WERI-Rb-1 (cell line): ENCODE measurements around the gene ZNF532.

Experiments
- DNase-seq: peaks from one replicate; pipeline ENCODE4 v3.0.0-alpha.2; 2020
- H3K27ac ChIP-seq: fragments of 250-450 bp; sonication (Bioruptor Pico); 2 replicates; pipeline ENCODE4 v1.5.1; 2020; ENCODE audit warnings: mild to moderate bottlenecking, moderate library complexity
- H3K27me3 ChIP-seq: fragments of 250-450 bp; sonication (Bioruptor Pico); 2 replicates; pipeline ENCODE4 v1.5.1; 2021; ENCODE audit warnings: mild to moderate bottlenecking, low read depth, moderate library complexity; ENCODE audit not compliant: insufficient read depth, severe bottlenecking
- H3K36me3 ChIP-seq: fragments of 250-450 bp; sonication (Bioruptor Pico); 2 replicates; pipeline ENCODE4 v1.5.1; 2020; ENCODE audit warnings: mild to moderate bottlenecking, moderate library complexity
- H3K4me3 ChIP-seq: 2 replicates; pipeline ENCODE4 v1.5.1; 2011; ENCODE audit warnings: low read depth, mild to moderate bottlenecking, control low read depth, low read length
- H3K9me3 ChIP-seq: fragments of 250-450 bp; sonication (Bioruptor Pico); 2 replicates; pipeline ENCODE4 v1.5.1; 2021; ENCODE audit warnings: mild to moderate bottlenecking, moderate library complexity; ENCODE audit not compliant: severe bottlenecking
- CTCF ChIP-seq: IDR thresholded peaks from 2 replicates; pipeline ENCODE4 v1.5.1; 2011; ENCODE audit warnings: low read depth, mild to moderate bottlenecking, control low read depth, inconsistent platforms, low read length

Gene ZNF532

DNA sequence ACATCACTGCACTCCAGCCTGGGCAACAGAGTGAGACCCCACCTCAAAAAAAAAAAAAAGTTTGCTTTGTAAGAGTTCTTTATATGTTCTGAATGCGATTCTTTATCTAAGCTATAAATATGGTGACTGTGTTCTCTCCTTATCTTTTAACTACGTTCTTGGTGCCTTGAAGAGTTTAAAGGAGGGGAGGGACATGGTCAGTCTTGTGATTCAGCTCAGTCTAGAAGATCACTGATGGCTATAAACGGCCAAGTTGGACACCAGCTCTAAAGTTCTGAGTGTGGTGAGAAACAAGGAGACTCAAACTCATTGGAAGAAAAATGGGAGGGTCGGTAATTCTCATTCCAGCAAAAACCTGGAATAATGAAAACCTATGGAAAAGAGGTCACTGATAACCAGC lies 146.6 kb downstream of the ZNF532 start:
- H3K27ac ChIP-seq: no peak overlapping the region
- TF ChIP-seq CTCF: no peak
- H3K4me3 ChIP-seq: no peak overlapping the region
- no peak for DNase-seq
- H3K9me3 ChIP-seq: peaks cover 2% of the 10 kb centered on the region
- H3K36me3 ChIP-seq: no peaks in the 10 kb centered on the region
- no peaks in the 10 kb centered on the region for H3K27me3 ChIP-seq

GRCh38 chr18:59011786-59012185 lies 147.1 kb downstream of the ZNF532 start:
- Histone ChIP-seq H3K9me3 (peaks cover 2% of the 10 kb centered on the region), H3K4me3 (no peak overlapping the region), H3K27ac (no peak overlapping the region), H3K27me3 (no peaks in the 10 kb centered on the region), H3K36me3 (no peaks in the 10 kb centered on the region)
- no peak for TF ChIP-seq CTCF
- DNase-seq: no peak

DNA sequence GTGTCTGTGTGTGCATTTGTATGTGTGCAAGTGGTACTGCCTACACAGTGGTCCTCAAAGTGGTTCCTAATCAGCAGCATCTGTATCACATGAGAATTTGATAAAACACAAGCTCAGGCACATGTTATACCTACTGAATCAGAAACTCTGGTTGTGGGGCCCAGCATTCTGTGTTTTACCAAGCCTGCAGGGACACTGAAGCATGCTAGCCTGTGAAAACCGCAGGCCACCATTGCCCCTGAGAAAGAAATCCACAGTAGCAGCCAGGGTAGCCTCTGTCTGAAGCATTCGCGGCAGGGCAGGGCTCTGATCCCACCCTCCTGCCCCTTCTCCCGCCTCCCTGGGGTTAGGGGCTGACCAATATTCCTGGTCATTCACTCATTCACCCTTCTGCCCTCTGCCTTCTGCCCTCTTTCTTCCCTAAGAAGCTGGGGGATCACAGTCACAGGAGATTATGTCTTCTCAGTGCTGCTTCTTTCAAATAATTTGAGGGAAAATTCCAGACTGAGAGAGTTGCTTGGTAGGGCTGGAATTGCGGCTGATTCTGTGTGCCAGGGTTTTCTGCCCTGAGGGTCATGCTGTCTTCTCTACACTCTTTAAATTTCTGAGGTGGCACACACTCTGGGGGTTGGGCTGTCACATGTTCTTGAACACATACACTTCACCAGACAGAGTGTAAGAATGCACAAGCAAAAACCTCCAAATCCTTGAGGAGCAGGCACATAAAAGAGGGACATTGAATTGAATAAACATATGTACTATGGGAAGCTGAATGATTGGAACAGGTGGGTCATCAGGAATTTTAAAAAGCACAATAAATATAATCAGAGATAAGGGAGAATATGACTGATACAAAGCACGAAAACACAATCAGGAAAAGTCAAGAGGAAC lies 148.4 kb downstream of the ZNF532 start:
- Histone ChIP-seq H3K27ac (no peak overlapping the region), H3K36me3 (no peaks in the 10 kb centered on the region), H3K9me3 (peaks cover 4% of the 10 kb centered on the region), H3K27me3 (no peaks in the 10 kb centered on the region), H3K4me3 (no peak overlapping the region)
- no peak for DNase-seq
- no peak for TF ChIP-seq CTCF

GRCh38 chr18:59013744-59014143 lies 149.1 kb downstream of the ZNF532 start:
- Histone ChIP-seq H3K27ac (no peak overlapping the region), H3K9me3 (peaks cover 7% of the 10 kb centered on the region), H3K36me3 (no peaks in the 10 kb centered on the region)

GRCh38 chr18:59015531-59016152 lies 151.0 kb downstream of the ZNF532 start:
- DNase-seq: no peak

More at GRCh38 chr18:59013744-59014143, 149.1 kb downstream of the ZNF532 start:
- H3K4me3 ChIP-seq: no peak overlapping the region
- TF ChIP-seq CTCF: no peak
- H3K27me3 ChIP-seq: no peaks in the 10 kb centered on the region
- no peak for DNase-seq

More at GRCh38 chr18:59015531-59016152, 151.0 kb downstream of the ZNF532 start:
- Histone ChIP-seq H3K27me3 (no peaks in the 10 kb centered on the region), H3K4me3 (no peak overlapping the region), H3K27ac (no peak overlapping the region), H3K9me3 (peaks cover 10% of the 10 kb centered on the region), H3K36me3 (no peaks in the 10 kb centered on the region)
- no peak for TF ChIP-seq CTCF
